ENCODE data around the gene ZNF711. TPM values are rescaled to one million over a fixed set of nuclear protein-coding genes. Genes with fewer than 3 reads are reported as not detected.
"Not testable (repeated sequence)": the region's sequence is repeated elsewhere in the genome, so short reads cannot be mapped to it uniquely, and the experiment has no call there.

The ZNF711 gene
- total RNA-seq, 1 experiment from 2014 or later = 22.4 TPM

DNA sequence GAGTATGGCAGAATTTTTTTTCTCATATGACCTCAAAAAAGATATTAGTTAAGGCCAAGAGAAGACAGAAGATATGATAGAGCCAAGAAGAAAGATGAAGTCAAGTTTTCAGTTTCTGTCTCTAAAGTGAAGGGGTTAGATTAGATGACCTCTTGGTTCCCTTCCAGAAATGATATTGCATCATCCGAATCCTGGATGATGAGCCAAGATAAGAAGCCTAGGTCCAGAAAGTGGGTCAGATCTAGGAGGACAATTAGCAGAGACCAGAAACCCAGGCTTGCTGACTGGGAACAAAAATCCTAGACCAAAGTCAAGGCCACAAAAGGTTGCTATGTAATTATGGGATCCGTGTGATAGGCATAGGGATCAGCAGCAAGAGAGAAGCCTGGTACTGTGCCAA lies 20.4 kb upstream of the ZNF711 start:
- intact Hi-C loops (cut with micrococcal nuclease; ENCODE audit: unreplicated experiment) = no loop called here
- ChIA-PET CTCF (no interaction called here), POLR2A (ENCODE audit: low non-redundant PET) (no interaction called here)

DNA sequence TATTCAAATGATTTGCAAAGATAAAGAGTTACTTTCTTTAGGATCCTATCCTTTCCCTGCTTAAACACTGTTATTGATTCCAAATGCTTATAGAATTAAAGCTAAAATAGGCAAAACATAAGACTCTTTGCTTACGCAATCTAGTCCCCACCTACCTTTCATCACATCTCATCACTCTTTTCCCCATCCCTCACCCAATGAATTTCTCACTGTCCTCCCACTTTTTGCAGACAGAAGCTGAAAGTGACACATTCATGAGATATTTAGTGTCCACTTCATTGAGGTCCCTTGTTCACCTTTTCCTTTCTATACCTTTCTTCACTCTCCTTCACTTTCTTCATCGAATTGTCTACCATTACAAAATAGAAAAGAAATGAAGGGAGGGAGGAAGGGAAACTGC lies 636 bp upstream of the ZNF711 start:
- Histone ChIP-seq H3K27ac (ENCODE audit: low read depth, low read length, poor library complexity, severe bottlenecking) (no peak overlapping the region), H3K4me1 (ENCODE audit: insufficient read depth, low read length, poor library complexity, severe bottlenecking) (peaks cover 3% of the 10 kb centered on the region), H3K27me3 (replicated peaks; ENCODE audit: insufficient read depth, low read depth, low read length, poor library complexity) (no peaks in the 10 kb centered on the region), H3K9me3 (ENCODE audit: low read depth, low read length, poor library complexity, severe bottlenecking) (no peaks in the 10 kb centered on the region), H3K4me3 (ENCODE audit: low read depth, low read length, poor library complexity, severe bottlenecking) (peak overlapping the region; percentile 67), H3K36me3 (ENCODE audit: insufficient read depth, low read length, poor library complexity, severe bottlenecking) (no peaks in the 10 kb centered on the region)
- no TSS peak for BruUV-seq (replicated peaks)
- POLR2A ChIA-PET (ENCODE audit: low non-redundant PET) = no interaction called here
- CTCF ChIA-PET = no interaction called here
- peak; percentile 2 for DNase-seq (ENCODE audit: low spot score)
- no peak for TF ChIP-seq EZH2 (IDR thresholded peaks at IDR 0.05; ENCODE audit: borderline replicate concordance, low read depth, low read length, poor library complexity, severe bottlenecking)
- TF ChIP-seq, protein P1, sequence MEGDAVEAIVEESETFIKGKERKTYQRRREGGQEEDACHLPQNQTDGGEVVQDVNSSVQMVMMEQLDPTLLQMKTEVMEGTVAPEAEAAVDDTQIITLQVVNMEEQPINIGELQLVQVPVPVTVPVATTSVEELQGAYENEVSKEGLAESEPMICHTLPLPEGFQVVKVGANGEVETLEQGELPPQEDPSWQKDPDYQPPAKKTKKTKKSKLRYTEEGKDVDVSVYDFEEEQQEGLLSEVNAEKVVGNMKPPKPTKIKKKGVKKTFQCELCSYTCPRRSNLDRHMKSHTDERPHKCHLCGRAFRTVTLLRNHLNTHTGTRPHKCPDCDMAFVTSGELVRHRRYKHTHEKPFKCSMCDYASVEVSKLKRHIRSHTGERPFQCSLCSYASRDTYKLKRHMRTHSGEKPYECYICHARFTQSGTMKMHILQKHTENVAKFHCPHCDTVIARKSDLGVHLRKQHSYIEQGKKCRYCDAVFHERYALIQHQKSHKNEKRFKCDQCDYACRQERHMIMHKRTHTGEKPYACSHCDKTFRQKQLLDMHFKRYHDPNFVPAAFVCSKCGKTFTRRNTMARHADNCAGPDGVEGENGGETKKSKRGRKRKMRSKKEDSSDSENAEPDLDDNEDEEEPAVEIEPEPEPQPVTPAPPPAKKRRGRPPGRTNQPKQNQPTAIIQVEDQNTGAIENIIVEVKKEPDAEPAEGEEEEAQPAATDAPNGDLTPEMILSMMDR (conservative IDR thresholded peaks at IDR 0.05; ENCODE audit: low read depth, low read length) = no peak
- intact Hi-C loops (cut with micrococcal nuclease; ENCODE audit: unreplicated experiment) = no loop called here

More for the DNA sequence above, 20.4 kb upstream of the ZNF711 start:
- Histone ChIP-seq H3K27ac (ENCODE audit: low read depth, low read length, poor library complexity, severe bottlenecking) (no peak overlapping the region), H3K36me3 (ENCODE audit: insufficient read depth, low read length, poor library complexity, severe bottlenecking) (no peaks in the 10 kb centered on the region), H3K4me3 (ENCODE audit: low read depth, low read length, poor library complexity, severe bottlenecking) (no peak overlapping the region), H3K9me3 (ENCODE audit: low read depth, low read length, poor library complexity, severe bottlenecking) (no peaks in the 10 kb centered on the region), H3K27me3 (replicated peaks; ENCODE audit: insufficient read depth, low read depth, low read length, poor library complexity) (no peaks in the 10 kb centered on the region), H3K4me1 (ENCODE audit: insufficient read depth, low read length, poor library complexity, severe bottlenecking) (no peaks in the 10 kb centered on the region)
- DNase-seq (ENCODE audit: low spot score) = no peak
- BruUV-seq (replicated peaks) = no TSS peak
- no peak for TF ChIP-seq EZH2 (IDR thresholded peaks at IDR 0.05; ENCODE audit: borderline replicate concordance, low read depth, low read length, poor library complexity, severe bottlenecking)
- TF ChIP-seq, protein P1 (conservative IDR thresholded peaks at IDR 0.05; ENCODE audit: low read depth, low read length) = no peak

DNA sequence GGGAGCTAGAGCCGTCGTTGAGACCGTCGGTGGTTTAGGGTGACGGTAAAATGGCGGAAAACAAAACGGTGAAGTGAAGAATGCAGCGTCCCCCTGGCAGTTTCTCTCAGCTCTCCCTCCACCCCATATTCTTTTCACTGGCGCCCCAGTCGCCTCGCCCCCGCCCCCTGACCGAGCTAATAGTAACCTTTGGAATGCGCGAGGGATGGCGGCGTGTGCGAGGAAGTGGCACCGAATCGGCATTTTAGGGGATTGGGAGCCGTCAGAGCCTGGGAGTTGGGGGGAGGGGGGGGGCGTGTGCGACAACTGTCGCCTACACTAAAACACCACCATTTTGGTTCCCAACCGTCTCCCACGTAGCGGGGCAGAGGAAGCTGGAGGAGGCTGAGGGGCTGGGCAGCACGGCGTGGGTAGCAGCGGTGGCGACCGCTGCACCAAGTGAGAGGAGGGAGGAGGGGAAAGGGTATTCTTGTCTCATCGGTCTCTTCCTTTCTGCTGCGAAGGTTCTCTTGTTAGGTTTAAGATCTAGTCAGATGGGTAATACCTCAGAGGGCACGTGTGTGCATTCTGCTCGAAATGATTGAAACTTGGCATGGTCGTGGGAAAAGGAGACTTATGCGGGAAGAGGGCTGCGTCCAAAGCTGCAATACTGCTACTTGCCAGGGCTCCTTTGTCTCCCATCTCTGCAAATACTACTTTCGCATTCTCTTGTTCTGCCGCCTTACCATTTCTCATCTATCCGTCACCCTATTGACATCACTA lies 840 bp downstream of the ZNF711 start:
- no peaks in the 10 kb centered on the region for H3K36me3 ChIP-seq (ENCODE audit: insufficient read depth, low read length, poor library complexity, severe bottlenecking)
- intact Hi-C loops (cut with micrococcal nuclease; ENCODE audit: unreplicated experiment) = no loop called here
- DNase-seq (ENCODE audit: low spot score) = peak; percentile 54
- H3K4me1 ChIP-seq (ENCODE audit: insufficient read depth, low read length, poor library complexity, severe bottlenecking) = peaks cover 3% of the 10 kb centered on the region
- TF ChIP-seq, protein P1 (conservative IDR thresholded peaks at IDR 0.05; ENCODE audit: low read depth, low read length) = no peak
- no peak for TF ChIP-seq EZH2 (IDR thresholded peaks at IDR 0.05; ENCODE audit: borderline replicate concordance, low read depth, low read length, poor library complexity, severe bottlenecking)
- no peaks in the 10 kb centered on the region for H3K9me3 ChIP-seq (ENCODE audit: low read depth, low read length, poor library complexity, severe bottlenecking)
- ChIA-PET CTCF (no interaction called here), POLR2A (ENCODE audit: low non-redundant PET) (interaction anchor here (0.9 kb wide), 1 partner anchor 14 kb away, joined by 3 read pairs; no protein-coding TSS in a partner anchor)
- BruUV-seq (replicated peaks) = TSS peak; percentile 28
- no peaks in the 10 kb centered on the region for H3K27me3 ChIP-seq (replicated peaks; ENCODE audit: insufficient read depth, low read depth, low read length, poor library complexity)
- H3K4me3 ChIP-seq (ENCODE audit: low read depth, low read length, poor library complexity, severe bottlenecking) = peak overlapping the region; percentile 67
- peak overlapping the region; percentile 86 for H3K27ac ChIP-seq (ENCODE audit: low read depth, low read length, poor library complexity, severe bottlenecking)

DNA sequence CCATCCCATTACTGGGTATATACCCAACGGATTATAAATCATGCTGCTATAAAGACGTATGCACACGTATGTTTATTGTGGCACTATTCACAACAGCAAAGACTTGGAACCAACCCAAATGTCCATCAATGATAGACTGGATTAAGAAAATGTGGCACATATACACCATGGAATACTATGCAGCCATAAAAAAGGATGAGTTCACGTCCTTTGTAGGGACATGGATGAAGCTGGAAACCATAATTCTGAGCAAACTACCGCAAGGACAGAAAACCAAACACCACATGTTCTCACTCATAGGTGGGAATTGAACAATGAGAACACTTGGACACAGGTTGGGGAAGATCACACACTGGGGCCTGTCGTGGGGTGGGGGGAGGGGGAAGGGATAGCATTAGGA lies 41.5 kb downstream of the ZNF711 start:
- H3K9me3 ChIP-seq (ENCODE audit: low read depth, low read length, poor library complexity, severe bottlenecking); H3K36me3 ChIP-seq (ENCODE audit: insufficient read depth, low read length, poor library complexity, severe bottlenecking); H3K4me3 ChIP-seq (ENCODE audit: low read depth, low read length, poor library complexity, severe bottlenecking); DNase-seq (ENCODE audit: low spot score); H3K27ac ChIP-seq (ENCODE audit: low read depth, low read length, poor library complexity, severe bottlenecking); BruUV-seq (replicated peaks); intact Hi-C loops (cut with micrococcal nuclease; ENCODE audit: unreplicated experiment); CTCF ChIA-PET; H3K4me1 ChIP-seq (ENCODE audit: insufficient read depth, low read length, poor library complexity, severe bottlenecking); POLR2A ChIA-PET (ENCODE audit: low non-redundant PET); H3K27me3 ChIP-seq (replicated peaks; ENCODE audit: insufficient read depth, low read depth, low read length, poor library complexity): not testable (repeated sequence)
